Measurements from ENCODE around the gene DOCK3. TPM values are rescaled to one million over a fixed set of nuclear protein-coding genes. Genes with fewer than 3 reads are reported as not detected.
"Not testable (repeated sequence)": the region's sequence is repeated elsewhere in the genome, so short reads cannot be mapped to it uniquely, and the experiment has no call there.

The DOCK3 gene
- total RNA-seq, 1 donor from 2014 or later, result 0.98 TPM

DNA sequence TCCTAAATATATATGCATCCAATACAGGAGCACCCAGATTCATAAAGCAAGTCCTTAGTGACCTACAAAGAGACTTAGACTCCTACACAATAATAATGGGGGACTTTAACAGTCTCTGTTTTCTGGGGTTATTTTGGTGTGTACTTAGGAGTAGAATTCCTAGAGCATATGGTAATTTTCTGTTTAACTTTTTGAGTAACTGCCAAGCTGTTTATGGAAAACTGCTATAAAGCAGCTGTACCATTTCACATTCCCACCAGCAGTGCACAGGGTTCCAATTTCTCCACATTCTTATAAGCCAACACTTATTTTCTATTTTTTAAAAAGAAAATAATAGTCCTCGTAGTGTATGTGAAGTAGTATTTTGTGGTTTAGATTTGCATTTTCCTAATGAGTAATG, 68.9 kb downstream of the DOCK3 start:
- TF ChIP-seq POLR2AphosphoS5 (IDR thresholded peaks at IDR 0.05; ENCODE audit: insufficient read depth in 1 of 2, low read depth in 1 of 2), result no peak
- TF ChIP-seq POLR2A (IDR thresholded peaks at IDR 0.05), result no peak
- TF ChIP-seq CTCF (IDR thresholded peaks at IDR 0.05), result no peak
- Histone ChIP-seq H3K27ac (no peak overlapping the region), H3K9me3 (no peaks in the 10 kb centered on the region), H3K36me3 (no peaks in the 10 kb centered on the region), H3K4me1 (no peaks in the 10 kb centered on the region), H3K27me3 (no peaks in the 10 kb centered on the region), H3K4me3 (no peak overlapping the region)
- no peak for DNase-seq (ENCODE audit: extremely low spot score in 2 of 2)
- intact Hi-C loops (cut with DNase I), result no loop called here

DNA sequence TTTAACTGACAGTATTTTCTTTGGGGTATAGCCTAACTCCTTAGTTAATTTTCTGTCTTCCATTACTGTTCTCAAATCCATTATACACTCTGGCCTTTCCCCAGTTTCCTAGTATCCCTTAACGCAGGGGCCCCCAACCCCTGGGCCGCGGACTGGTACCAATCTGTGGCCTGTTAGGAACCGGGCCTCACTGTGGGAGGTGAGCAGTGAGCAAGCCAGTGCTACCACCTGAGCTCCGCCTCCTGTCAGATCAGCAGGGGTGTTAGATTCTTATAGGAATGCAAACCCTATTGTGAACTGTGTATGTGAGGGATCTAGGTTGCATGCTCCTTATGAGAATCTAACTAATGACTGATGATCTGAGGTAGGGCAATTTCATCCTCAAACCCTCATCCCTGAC, 75.1 kb downstream of the DOCK3 start:
- H3K36me3 ChIP-seq, result no peaks in the 10 kb centered on the region
- intact Hi-C loops (cut with DNase I), result no loop called here
- no peaks in the 10 kb centered on the region for H3K9me3 ChIP-seq
- H3K27ac ChIP-seq, result no peak overlapping the region
- TF ChIP-seq CTCF (IDR thresholded peaks at IDR 0.05), result no peak
- no peaks in the 10 kb centered on the region for H3K27me3 ChIP-seq
- no peaks in the 10 kb centered on the region for H3K4me1 ChIP-seq
- no peak for DNase-seq (ENCODE audit: extremely low spot score in 2 of 2)
- no peak overlapping the region for H3K4me3 ChIP-seq

- DNase-seq (ENCODE audit: extremely low spot score in 2 of 2), result no peak
- Histone ChIP-seq H3K4me1 (no peaks in the 10 kb centered on the region), H3K27me3 (no peaks in the 10 kb centered on the region), H3K9me3 (no peaks in the 10 kb centered on the region), H3K27ac (no peak overlapping the region), H3K36me3 (no peaks in the 10 kb centered on the region), H3K4me3 (no peak overlapping the region)
- intact Hi-C loops (cut with DNase I), result no loop called here
- no peak for TF ChIP-seq POLR2AphosphoS5 (IDR thresholded peaks at IDR 0.05; ENCODE audit: insufficient read depth in 1 of 2, low read depth in 1 of 2)
- no peak for TF ChIP-seq CTCF (IDR thresholded peaks at IDR 0.05)
- no peak for TF ChIP-seq POLR2A (IDR thresholded peaks at IDR 0.05)
Observed at GRCh38 chr3:50759015-50759414, 84.3 kb downstream of the DOCK3 start.

- intact Hi-C loops (cut with DNase I), result no loop called here
- Histone ChIP-seq H3K9me3 (no peaks in the 10 kb centered on the region), H3K4me3 (no peak overlapping the region), H3K27me3 (no peaks in the 10 kb centered on the region), H3K36me3 (no peaks in the 10 kb centered on the region), H3K27ac (no peak overlapping the region), H3K4me1 (no peaks in the 10 kb centered on the region)
- DNase-seq (ENCODE audit: extremely low spot score in 2 of 2), result no peak
- TF ChIP-seq CTCF (IDR thresholded peaks at IDR 0.05) (no peak), POLR2A (IDR thresholded peaks at IDR 0.05) (no peak), POLR2AphosphoS5 (IDR thresholded peaks at IDR 0.05; ENCODE audit: insufficient read depth in 1 of 2, low read depth in 1 of 2) (no peak)
Observed at GRCh38 chr3:50777680-50778079, 103.0 kb downstream of the DOCK3 start.

DNA sequence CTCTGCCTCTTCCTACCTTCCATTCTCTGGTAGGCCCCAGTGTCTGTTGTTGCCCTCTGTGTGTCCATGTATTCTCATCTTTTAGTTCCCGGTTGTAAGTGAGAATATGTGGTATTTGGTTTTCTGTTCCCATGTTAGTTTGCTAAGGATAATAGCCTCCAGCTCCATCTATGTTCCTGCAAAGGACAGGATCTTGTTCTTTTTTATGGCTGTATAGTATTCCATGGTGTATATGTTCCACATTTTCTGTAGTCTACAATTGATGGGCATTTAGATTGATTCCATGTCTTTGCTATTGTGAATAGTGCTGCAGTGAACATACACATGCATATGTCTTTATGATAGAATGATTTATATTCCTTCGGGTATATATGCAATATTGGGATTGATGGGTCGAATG, 107.0 kb downstream of the DOCK3 start:
- H3K27ac ChIP-seq; H3K36me3 ChIP-seq; DNase-seq (ENCODE audit: extremely low spot score in 2 of 2); H3K27me3 ChIP-seq; intact Hi-C loops (cut with DNase I); H3K4me1 ChIP-seq; H3K4me3 ChIP-seq; H3K9me3 ChIP-seq: not testable (repeated sequence)

DNA sequence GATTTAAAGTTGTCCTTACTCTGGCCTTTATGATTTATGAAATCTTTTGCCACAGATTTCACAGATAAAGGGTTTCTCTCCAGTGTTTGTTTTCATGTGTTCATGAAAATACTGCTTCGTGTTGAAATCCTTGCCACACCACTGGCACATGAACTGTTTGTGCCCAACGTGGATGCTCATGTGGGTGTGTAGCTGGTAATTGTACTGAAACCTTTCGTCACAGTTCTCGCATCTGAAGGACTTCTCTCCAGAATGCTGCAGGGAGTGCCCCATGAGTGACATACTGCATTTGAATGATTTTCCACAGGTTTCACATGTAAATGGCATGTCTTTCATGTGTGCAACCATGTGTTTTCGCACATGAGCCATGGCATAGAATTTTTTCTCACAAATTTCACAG, 111.9 kb downstream of the DOCK3 start:
- TF ChIP-seq POLR2AphosphoS5 (IDR thresholded peaks at IDR 0.05; ENCODE audit: insufficient read depth in 1 of 2, low read depth in 1 of 2) (no peak), POLR2A (IDR thresholded peaks at IDR 0.05) (no peak), CTCF (IDR thresholded peaks at IDR 0.05) (no peak)
- Histone ChIP-seq H3K27ac (no peak overlapping the region), H3K27me3 (no peaks in the 10 kb centered on the region), H3K36me3 (no peaks in the 10 kb centered on the region), H3K4me1 (no peaks in the 10 kb centered on the region), H3K4me3 (no peak overlapping the region), H3K9me3 (no peaks in the 10 kb centered on the region)
- intact Hi-C loops (cut with DNase I), result no loop called here
- DNase-seq (ENCODE audit: extremely low spot score in 2 of 2), result no peak

DNA sequence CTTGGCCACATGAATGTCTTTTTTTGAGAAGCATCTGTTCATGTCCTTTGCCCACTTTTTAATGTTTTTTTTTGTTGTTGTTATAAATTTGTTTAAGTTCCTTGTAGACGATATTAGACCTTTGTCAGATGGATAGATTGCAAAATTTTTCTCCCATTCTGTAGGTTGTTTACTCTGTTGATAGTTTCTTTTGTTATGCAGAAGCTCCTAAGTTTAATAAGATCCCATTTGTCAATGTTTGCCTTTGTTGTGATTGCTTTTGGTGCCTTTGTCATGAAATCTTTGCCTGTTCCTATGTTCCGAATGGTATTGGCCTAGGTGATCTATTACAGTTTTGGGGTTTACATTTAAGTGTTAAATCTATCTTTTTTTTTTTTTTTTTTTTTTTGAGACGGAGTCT, 116.2 kb downstream of the DOCK3 start:
- DNase-seq (ENCODE audit: extremely low spot score in 2 of 2); H3K9me3 ChIP-seq; H3K4me1 ChIP-seq; intact Hi-C loops (cut with DNase I); H3K36me3 ChIP-seq; H3K27me3 ChIP-seq; H3K4me3 ChIP-seq; H3K27ac ChIP-seq: not testable (repeated sequence)

Data from vagina (tissue), 2 donors.